GM19395 (cell line): ENCODE results near the gene POLN.

ENCODE experiments used
- ATAC-seq: cut with Tn5 transposase; IDR thresholded peaks from one replicate; pipeline ENCODE4 v1.9.1; 2021; ENCODE audit warnings: mild to moderate bottlenecking, moderate library complexity; ENCODE audit not compliant: unreplicated experiment

The POLN gene

DNA sequence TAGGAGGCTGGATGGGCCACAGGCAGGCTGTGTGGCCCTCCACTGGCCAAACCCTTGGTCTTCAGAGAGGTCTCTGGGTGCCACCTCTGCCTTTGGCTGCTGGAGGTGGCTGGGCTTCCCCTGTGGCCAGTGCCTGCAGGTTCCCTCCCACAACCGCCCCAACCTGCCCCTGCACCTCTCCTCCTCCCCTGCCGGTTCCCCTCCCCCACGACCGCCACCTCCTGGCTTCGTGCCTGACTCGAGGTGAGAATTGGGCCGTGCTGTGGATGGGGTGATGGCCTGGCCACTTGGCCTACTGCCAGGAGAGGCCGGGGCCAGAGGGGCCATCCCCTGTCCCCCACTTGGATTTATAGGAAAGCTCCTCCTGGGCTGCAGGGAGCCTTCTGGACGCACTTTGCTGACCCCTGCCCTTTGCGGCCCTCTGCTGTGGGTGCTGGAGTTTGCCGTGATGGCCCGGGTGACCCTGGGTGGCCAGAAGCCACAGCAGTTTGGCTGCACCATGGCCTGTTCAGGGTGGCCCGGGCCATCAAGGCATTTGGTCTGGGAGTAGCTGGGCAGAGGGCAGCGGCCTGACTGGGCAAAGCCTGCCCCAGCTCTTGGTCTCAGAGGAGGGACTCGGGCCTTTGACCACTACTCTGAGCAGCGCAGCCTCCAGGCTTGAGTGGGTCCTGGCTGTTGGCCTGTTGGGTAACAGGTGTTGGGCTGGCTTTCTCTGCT is 179.0 kb downstream of the POLN start:
- ATAC-seq: no peak

GRCh38 chr4:2062168-2062807 is 179.6 kb downstream of the POLN start:
- ATAC-seq: no peak

DNA sequence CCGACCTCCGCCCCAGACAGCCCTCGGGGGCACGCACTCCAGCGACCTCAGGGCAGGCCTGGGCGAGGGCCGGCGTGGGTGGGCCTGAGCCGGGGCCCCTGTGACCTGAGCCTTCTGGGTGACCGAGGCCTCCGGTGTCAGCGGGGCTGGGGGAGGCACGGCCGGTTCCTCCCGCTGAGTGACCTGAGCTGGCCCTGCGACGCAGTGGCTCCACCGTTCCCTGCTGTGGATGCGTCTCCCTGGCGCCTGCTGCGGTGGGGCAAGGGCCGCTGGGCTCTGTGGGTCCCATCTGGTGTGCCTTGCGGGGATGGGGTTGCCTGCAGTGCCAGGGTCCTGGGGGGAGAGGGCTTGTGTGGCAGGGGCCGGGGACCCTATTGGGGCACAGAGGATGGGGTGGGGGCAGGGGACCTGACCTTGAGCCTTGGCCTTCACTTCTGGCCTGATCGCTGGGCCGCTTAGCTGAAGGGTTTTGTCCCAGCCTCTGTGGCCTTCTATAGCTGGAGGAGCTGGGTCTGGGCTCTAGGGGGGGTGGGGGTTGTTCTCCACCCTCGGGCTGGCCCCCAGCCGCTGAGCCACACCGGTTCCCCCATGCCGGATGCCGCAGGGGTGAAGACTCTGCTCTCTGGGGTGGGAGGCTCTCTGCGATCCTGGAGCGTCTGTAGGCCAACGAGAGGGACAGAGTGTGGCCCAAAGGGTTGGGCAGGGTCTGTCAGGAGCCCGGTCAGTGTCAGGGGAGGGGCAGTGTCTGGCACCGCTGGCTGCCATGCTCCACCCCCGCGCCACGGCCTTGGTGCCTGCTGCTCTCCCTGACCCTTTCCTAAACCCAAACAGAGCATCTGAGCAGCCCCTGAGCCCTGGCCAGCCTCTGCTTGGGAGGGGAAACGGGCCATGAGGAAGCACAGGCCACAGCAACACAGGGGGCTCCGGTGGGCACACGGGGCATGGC is 180.5 kb downstream of the POLN start:
- ATAC-seq: no peak

GRCh38 chr4:2060611-2061185 is 181.2 kb downstream of the POLN start:
- no peak for ATAC-seq

GRCh38 chr4:2059726-2060602 is 182.0 kb downstream of the POLN start:
- ATAC-seq: no peak

DNA sequence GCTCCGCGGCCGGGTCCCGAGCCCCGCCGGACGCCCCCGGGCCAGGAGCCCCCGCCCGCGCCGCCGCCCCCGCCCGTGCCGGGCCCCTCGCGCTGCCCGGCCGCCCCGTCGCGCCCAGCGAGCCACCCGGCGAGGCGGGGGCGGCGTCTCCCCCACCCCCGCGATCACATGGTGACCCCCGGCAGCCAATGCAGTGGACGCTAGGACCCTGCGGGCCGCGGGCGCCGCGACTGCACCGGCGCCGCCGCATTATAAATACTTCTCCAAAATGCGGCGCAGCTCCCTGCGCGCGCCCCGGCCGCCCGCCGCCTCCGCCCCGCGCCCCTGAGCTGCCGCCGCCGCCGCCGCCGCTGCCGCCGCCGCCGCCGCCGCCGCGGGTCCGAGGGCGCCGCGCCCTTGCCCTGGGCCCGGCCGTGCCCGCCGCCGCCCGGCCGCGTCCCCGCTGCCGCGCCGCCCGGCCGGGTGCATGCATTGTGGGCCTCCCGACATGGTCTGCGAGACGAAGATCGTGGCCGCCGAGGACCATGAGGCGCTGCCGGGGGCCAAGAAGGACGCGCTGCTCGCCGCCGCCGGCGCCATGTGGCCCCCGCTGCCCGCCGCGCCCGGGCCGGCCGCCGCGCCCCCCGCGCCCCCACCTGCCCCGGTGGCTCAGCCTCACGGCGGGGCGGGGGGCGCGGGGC is 182.7 kb downstream of the POLN start, which contains the start of gene NAT8L:
TSS of gene NAT8L (plus strand) at position 282 of the 680 bp plus-strand sequence. CDS start at position 467, 185 bp downstream.
- no peak for ATAC-seq

- ATAC-seq: no peak
Measured at GRCh38 chr4:2058264-2059045, 183.5 kb downstream of the POLN start.

DNA sequence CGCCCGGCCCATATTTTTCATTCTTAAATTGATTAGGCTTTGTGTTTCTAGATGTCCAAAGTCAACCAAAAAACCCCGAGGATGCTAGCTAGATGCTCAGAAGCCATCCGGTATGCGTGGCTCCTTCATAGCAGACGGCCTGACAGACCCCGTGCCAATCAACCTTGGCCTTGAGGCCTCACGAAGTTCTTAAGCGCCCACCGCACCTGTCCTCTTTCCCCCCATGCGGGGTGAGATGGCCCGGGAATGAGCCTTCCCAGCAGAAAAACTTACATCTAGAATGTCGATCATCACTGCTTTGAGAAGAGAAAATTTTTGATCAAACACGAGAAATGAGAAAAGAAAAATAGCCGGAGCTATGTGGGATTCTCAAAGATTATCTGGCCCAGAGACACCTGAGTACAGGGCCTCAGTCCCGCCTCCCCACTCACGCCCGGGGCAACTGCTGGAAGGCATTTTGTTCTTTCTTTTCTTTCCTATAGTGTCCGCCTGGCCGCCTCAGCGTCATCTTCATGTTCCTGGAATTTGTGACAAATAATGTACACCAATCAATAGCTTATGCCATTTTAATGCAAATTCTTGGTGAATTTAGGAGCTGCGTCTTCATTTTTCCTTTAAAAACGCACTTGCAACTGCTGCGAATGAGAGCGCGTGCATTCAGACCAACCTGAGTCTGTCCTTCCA is 184.4 kb downstream of the POLN start:
- no peak for ATAC-seq

DNA sequence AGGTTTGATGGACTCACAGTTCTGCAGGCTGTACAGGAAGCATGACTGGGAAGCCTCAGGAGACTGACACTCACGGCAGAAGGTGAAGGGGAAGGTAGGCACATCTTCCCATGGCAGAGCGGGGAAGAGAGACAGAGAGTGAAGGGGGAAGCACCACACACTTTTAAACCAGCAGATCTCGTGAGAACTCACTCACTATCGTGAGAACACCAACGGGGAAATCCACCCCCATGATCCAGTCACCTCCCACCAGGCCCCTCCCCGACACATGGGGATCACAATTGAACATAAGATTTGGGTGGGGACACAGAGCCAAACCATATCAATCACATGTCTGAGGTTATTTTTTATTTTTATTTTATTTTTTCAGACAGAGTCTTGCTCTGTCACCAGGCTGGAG is 187.7 kb downstream of the POLN start:
- no peak for ATAC-seq

- no peak for ATAC-seq
Measured at GRCh38 chr4:2051086-2051485, 190.8 kb downstream of the POLN start.

GRCh38 chr4:2049811-2050210 is 192.1 kb downstream of the POLN start:
- no peak for ATAC-seq

- ATAC-seq: no peak
Measured at GRCh38 chr4:2049381-2049780, 192.5 kb downstream of the POLN start.

DNA sequence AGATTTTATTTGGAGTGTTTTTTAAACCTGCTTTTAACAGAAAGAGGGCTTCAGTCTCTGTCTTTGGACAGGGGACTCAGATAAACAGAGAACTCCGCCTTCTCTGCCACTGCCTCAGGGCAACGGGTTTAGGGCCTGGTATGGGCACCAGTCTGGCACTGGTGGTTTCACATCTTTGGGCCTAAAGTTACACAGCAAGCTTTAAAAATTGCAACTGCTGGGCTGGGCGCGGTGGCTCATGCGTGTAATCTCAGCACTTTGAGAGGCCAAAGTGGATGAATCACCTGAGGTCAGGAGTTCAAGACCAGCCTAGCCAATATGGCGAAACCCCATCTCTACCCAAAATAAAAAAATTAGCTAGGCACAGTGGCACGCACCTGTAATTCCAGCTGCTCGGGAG is 193.1 kb downstream of the POLN start:
- no peak for ATAC-seq

- no peak for ATAC-seq
Measured at GRCh38 chr4:2047781-2048581, 193.9 kb downstream of the POLN start.

DNA sequence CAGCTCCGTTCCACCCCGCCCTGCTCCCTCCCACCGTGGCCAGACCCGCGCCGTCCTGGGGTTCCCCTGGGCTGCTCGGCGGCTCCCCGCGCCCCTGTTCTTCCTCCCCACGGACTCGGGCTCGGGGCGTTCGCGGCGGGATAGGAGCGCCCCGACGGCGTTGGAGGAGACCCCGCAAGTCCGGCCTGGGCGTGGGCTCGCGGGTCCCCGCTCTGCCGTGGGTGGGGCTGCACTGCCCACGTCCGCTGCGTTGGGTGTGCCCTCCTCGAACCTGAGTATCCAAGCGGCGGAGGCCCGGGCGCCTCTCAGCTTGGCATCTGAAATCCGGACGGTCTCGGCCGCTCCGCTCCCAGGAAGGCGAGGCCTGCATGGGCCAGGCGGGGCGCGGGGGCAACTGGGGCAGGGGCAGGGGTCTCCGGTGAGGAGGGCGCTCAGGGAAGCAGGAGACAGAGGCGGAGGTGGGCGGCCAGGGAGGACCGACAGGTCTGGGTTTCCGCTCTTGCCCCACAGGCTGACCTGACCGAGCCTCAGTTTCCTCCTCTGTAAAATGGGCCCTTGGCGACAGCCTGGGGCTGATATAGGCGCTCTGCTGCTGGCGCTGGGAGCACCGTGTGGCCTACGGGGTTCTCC is 194.8 kb downstream of the POLN start:
- no peak for ATAC-seq

- no peak for ATAC-seq
Measured at GRCh38 chr4:2046031-2046961, 195.6 kb downstream of the POLN start.
